Stimulated activated CD8-positive, alpha-beta memory T cell treated with anti-CD3 and anti-CD28 coated beads, Interleukin-15, amount 100 ng/mL, for 1 hour (primary cell): ENCODE data around the gene ABCA9.
"Not testable (repeated sequence)": the region's sequence is repeated elsewhere in the genome, so short reads cannot be mapped to it uniquely, and the experiment has no call there.

Experiments
- DNase-seq: peaks from one replicate; pipeline ENCODE4 v3.0.0-alpha.2; 2020; ENCODE audit warnings: low read depth

Gene ABCA9

GRCh38 chr17:69060822-69061221 lies at the start of gene ABCA9:
Gene ABCA9, minus strand, starts transcription at chr17:69060927. Its CDS starts 9,801 bp downstream, at chr17:69051126.
- no peak for DNase-seq

- DNase-seq, result no peak
These were observed 45.4 kb upstream of the ABCA9 start for GRCh38 chr17:69105907-69106730.

- no peak for DNase-seq
These were observed 43.0 kb upstream of the ABCA9 start for GRCh38 chr17:69103557-69104233.

- DNase-seq, result no peak
These were observed 37.9 kb upstream of the ABCA9 start for GRCh38 chr17:69098625-69099024.

GRCh38 chr17:69096541-69096940 lies 35.8 kb upstream of the ABCA9 start:
- no peak for DNase-seq

GRCh38 chr17:69093995-69094394 lies 33.3 kb upstream of the ABCA9 start:
- DNase-seq, result no peak

GRCh38 chr17:69093279-69093789 lies 32.6 kb upstream of the ABCA9 start:
- DNase-seq, result no peak

- no peak for DNase-seq
These were observed 29.6 kb upstream of the ABCA9 start for GRCh38 chr17:69090365-69090764.

- DNase-seq, result no peak
These were observed 28.0 kb upstream of the ABCA9 start for GRCh38 chr17:69088643-69089200.

GRCh38 chr17:69086641-69087040 lies 25.9 kb upstream of the ABCA9 start:
- DNase-seq, result no peak

- no peak for DNase-seq
These were observed 24.2 kb upstream of the ABCA9 start for GRCh38 chr17:69084911-69085310.

- DNase-seq, result no peak
These were observed 22.0 kb upstream of the ABCA9 start for GRCh38 chr17:69082696-69083095.

GRCh38 chr17:69078864-69079263 lies 18.1 kb upstream of the ABCA9 start:
- DNase-seq, result no peak

GRCh38 chr17:69075823-69076222 lies 15.1 kb upstream of the ABCA9 start:
- DNase-seq, result no peak

GRCh38 chr17:69073392-69073791 lies 12.7 kb upstream of the ABCA9 start:
- DNase-seq, result not testable (repeated sequence)

GRCh38 chr17:69072803-69073256 lies 12.1 kb upstream of the ABCA9 start:
- DNase-seq, result not testable (repeated sequence)

GRCh38 chr17:69071233-69071586 lies 10.5 kb upstream of the ABCA9 start:
- DNase-seq, result not testable (repeated sequence)

GRCh38 chr17:69070378-69071232 lies 9.9 kb upstream of the ABCA9 start:
- DNase-seq, result not testable (repeated sequence)

GRCh38 chr17:69069226-69069750 lies 8.6 kb upstream of the ABCA9 start:
- no peak for DNase-seq

GRCh38 chr17:69067274-69068047 lies 6.7 kb upstream of the ABCA9 start:
- no peak for DNase-seq

GRCh38 chr17:69066482-69066881 lies 5.8 kb upstream of the ABCA9 start:
- no peak for DNase-seq
